ENCODE results near the gene DENR.
"Not testable (repeated sequence)": the region's sequence is repeated elsewhere in the genome, so short reads cannot be mapped to it uniquely, and the experiment has no call there.

Gene DENR

DNA sequence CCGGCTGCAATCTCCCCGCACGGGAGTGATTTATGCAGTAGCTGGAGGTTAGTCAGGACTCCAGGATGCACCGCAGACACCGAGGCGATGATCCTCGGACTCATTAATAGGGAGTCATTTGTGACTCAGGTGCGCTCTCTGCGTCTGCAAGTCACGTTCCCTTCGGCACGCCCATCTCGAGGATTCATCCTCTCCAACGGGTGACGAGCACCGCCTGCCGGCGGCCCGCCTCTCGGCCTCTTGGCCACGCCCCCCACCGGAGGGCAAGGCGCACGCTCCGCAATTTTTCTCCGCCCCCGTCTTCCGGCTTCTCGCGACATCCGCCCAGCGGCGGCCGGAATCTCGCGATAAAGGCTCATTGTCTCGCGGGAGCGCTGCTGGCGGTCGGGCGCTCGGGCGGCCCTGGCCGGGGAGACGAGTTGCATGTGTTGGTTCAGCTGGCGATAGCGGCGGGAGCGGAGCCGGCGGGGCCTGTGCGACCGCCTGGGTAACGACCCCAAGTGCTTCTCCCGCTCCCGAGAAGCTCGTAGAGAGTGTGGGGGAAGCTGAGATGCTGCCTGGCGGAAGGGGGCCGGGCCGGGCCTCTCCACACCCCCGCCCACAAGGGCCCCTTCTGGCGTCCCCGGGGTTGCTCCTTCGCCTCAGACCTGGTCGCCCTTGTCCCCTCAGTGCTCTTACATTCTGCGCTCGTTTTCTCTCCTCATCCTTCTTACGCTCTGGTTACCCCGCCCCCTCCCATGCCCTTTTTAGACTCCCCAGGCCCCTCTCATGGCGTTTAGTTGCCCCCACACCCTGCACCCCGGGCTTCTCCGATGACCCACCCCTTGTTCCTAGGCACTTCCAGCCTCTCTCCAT, at the start of gene DENR:
TSS of gene DENR (plus strand) at position 361 of the 855 bp plus-strand sequence. CDS start 878 bp downstream, outside the sequence.
- FAIRE-seq (peak; percentile 94), DNase-seq (ENCODE audit: insufficient read length, low spot score) (peak; percentile 89)
- peak; percentile 80 for TF ChIP-seq POLR2A (IDR thresholded peaks at IDR 0.05; ENCODE audit: low read depth, low read length)

DNA sequence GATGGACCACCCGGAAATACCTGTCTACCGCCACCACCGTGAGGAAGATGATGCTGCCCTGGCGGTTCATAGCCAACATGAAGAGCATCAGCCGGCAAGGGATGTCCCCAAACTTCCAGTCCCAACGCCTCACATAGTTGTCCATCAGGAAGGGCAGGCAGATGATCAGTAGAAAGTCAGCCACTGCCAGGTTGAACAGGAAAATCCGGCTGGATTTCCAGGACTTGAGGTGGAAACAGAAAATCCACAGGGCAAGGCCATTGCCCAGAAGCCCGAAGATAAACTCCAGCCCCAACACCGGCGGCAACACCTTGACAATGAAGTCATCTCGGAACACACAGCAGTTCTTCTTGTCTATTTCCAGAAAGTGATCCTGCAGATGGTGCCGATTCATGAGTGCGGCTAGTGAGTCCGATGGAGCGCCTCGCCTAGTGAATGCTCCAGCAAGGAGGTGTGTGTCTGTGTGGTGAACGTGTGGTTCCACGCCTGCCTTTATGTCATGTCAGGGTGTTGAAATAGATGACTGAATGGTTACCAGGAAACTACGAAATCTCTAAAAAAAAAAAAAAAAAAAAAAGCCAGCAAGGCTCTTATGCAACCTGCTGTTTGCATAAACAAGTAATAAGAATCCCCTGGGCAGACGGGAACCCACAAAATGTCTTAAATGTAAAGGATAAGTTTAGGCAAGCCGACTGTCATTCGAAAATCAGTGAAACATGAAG, 49.6 kb upstream of the DENR start, which contains the start of gene HCAR2:
TSS of gene HCAR2 (minus strand) at position 468 of the 722 bp plus-strand sequence. CDS start at position 394, 74 bp downstream.
- DNase-seq (ENCODE audit: insufficient read length, low spot score); FAIRE-seq: not testable (repeated sequence)

GRCh38 chr12:122703841-122704240, 48.8 kb upstream of the DENR start:
- DNase-seq (ENCODE audit: insufficient read length, low spot score); FAIRE-seq: not testable (repeated sequence)

DNA sequence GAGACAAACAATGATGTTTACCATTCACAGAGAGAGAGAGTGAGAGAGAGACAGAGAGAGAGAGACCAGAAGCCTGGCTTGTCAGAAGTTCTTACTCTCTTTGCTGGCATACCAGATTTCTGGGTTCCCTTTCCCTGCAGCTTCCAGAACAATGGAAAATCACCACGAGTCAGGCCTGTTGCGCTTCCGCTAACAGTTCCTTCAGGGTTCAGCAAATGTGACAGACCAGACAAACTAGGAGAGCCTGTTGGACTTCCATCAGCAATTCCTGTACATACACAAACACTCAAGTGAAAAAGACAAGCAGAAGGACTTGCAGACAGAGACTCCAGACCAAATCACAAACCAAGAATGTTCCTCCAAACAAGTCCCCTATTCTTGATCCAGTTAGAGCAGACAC, 43.3 kb upstream of the DENR start:
- DNase-seq (ENCODE audit: insufficient read length, low spot score); FAIRE-seq: not testable (repeated sequence)

DNA sequence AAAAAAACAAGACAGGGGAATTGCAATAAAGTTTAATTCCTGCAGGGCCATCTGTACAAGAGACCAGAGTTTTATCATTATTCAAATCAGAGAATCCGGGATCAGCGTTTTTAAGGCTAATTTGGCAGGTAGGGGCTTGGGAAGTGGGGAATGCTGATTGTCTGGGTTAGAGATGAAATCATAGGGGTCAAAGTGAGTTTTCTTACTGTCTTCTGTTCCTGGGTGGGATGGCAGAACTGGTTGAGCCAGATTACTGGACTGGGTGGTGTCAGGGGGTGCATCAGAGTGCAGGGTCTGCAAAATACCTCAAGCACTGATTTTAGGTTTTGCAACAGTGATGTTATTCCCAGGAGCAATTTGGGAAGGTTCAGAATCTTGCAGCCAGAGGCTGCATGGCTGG, 42.3 kb upstream of the DENR start:
- FAIRE-seq, result not testable (repeated sequence)

DNA sequence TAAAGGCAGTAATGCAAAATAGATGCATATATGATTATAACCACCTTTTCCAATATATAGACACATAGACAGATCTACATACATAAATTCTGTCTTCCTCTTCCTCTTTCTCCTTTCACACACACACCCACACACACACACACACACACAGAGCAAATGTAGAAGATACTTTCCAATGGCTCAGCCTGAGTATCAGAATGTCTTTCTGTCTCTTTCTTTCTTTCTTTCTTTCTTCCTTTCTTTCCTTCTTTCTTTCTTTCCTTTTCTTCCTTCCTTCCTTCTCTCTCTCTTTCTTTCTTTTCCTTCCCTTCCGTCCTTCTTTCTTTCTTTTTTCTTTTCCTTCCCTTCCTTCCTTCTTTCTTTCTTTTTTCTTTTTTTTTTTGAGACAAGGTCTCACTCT, 41.4 kb upstream of the DENR start:
- not testable (repeated sequence) for DNase-seq (ENCODE audit: insufficient read length, low spot score); FAIRE-seq

More for the DNA sequence above, 42.3 kb upstream of the DENR start:
- not testable (repeated sequence) for DNase-seq (ENCODE audit: insufficient read length, low spot score)

GRCh38 chr12:122713491-122714188, 39.0 kb upstream of the DENR start:
- FAIRE-seq, result peak; percentile 91
- not testable (repeated sequence) for DNase-seq (ENCODE audit: insufficient read length, low spot score)

- not testable (repeated sequence) for FAIRE-seq; DNase-seq (ENCODE audit: insufficient read length, low spot score)
Measured at GRCh38 chr12:122715211-122715610, 37.4 kb upstream of the DENR start.

DNA sequence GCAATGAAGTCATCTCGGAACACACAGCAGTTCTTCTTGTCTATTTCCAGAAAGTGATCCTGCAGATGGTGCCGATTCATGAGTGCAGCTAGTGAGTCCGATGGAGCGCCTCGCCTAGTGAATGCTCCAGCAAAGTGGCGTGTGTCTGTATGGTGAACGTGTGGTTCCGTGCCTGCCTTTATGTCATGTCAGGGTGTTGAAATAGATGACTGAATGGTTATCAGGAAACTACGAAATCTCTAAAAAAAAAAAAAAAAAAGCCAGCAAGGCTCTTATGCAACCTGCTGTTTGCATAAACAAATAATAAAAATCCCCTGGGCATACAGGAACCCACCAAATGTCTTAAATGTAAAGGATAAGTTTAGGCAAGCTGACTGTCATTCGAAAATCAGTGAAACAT, 36.0 kb upstream of the DENR start, which contains the start of gene HCAR3:
TSS of gene HCAR3 (minus strand) at position 154 of the 400 bp plus-strand sequence. CDS start at position 80, 74 bp downstream.
- DNase-seq (ENCODE audit: insufficient read length, low spot score); FAIRE-seq: not testable (repeated sequence)

GRCh38 chr12:122721057-122721545, 31.5 kb upstream of the DENR start:
- FAIRE-seq, result no peak
- TF ChIP-seq POLR2A (IDR thresholded peaks at IDR 0.05; ENCODE audit: low read depth, low read length), result no peak
- no peak for DNase-seq (ENCODE audit: insufficient read length, low spot score)

DNA sequence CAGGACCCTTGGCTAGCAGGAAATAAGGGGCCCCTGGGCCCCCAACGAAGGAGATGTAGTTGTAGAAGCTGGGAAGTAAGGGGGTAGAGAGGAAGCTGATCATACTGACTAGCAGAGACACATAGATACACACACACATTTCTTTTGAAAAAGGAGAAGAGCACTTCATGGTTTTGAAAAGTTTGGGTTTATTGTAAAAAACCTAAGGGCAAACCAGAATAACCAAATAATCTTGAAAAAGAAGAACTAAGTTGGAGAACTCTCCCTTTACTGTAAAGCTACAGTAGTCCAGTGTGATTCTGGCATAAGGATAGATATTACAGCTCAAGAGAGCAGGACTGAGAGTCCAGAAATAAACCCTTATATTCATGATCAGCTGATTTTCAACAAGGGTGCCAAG, 30.2 kb upstream of the DENR start:
- DNase-seq (ENCODE audit: insufficient read length, low spot score) (no peak), FAIRE-seq (no peak)
- no peak for TF ChIP-seq POLR2A (IDR thresholded peaks at IDR 0.05; ENCODE audit: low read depth, low read length)

DNA sequence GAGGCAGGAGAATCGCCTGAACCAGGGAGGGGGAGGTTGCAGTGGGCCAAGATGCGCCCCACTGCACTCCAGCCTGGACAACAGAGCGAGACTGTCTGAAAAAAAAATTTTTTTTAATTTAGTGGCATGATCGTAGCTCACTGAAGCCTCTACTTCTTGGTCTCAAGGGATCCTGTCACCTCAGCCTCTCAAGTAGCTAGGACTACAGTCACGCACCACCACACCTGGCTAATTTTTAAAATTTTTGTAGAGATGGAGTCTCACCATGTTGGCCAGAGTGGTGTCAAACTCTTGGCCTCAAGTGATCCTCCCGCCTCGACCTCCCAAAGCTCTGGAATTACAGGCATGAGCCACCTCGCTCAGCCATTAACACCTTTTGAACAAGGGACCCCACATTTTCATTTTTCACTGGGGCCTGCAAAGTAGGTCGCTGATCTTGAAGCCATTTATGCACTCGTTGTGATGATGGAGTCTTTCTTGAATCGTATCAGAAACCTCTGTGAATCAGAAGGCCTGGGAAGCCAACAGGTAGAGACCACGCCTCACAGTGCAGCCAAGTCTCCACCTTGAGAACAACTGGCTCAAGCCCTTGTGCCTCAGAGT, 27.9 kb upstream of the DENR start:
- FAIRE-seq, result no peak
- no peak for DNase-seq (ENCODE audit: insufficient read length, low spot score)
- no peak for TF ChIP-seq POLR2A (IDR thresholded peaks at IDR 0.05; ENCODE audit: low read depth, low read length)

- DNase-seq (ENCODE audit: insufficient read length, low spot score) (no peak), FAIRE-seq (no peak)
- no peak for TF ChIP-seq POLR2A (IDR thresholded peaks at IDR 0.05; ENCODE audit: low read depth, low read length)
Measured at GRCh38 chr12:122725452-122726079, 27.1 kb upstream of the DENR start.

Measured in H54 (cell line).